Measurements from ENCODE around the gene FLRT1.

Gene FLRT1

DNA sequence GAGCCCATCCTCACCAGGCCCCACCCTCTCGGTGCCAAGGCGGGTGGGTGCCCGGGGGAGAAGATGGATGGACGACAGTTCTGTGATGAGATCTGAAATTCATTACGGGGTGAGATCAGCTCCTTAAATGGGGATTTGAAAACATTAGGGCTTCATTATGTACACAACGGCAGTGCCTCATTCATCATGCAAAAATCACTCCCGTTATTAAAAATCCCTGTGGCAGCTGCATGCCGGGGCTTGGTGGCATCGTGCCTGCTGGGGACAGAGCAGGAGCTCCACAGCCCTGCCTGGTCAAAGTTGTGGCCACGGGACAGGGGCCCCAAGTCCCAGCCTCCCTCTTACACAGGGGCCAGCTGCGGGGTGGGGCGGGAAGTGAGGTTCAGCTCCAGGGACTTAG is 29.3 kb upstream of the FLRT1 start:
- no peak overlapping the region for H3K4me3 ChIP-seq (ENCODE audit: low read depth, low read length)

DNA sequence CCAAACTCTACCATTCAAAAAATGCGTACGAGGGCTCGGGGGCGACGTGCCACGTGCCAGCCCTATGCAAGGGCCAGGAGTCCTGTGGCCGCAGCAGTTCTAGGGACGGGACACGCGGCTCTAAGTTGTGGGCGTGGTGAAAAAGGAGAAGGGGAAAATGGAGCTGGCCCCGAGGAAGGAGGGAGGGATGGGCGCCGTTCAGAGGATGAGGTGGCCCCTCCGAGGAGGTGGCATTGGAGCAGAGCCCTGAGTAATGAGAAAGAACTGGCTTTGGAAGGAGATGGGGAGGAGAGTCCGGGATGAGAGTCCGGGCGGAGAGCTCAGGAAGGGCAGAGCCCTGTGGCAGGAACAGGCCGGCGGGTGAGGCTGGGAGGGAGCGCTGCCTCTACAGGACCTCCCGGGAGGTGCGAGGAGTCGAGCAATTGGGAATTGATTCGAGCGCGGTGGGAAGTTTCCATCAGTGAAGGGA is 28.5 kb upstream of the FLRT1 start:
- no peak overlapping the region for H3K4me3 ChIP-seq (ENCODE audit: low read depth, low read length)

- no peak overlapping the region for H3K4me3 ChIP-seq (ENCODE audit: low read depth, low read length)
Observed at GRCh38 chr11:64007629-64008282, 28.0 kb upstream of the FLRT1 start.

DNA sequence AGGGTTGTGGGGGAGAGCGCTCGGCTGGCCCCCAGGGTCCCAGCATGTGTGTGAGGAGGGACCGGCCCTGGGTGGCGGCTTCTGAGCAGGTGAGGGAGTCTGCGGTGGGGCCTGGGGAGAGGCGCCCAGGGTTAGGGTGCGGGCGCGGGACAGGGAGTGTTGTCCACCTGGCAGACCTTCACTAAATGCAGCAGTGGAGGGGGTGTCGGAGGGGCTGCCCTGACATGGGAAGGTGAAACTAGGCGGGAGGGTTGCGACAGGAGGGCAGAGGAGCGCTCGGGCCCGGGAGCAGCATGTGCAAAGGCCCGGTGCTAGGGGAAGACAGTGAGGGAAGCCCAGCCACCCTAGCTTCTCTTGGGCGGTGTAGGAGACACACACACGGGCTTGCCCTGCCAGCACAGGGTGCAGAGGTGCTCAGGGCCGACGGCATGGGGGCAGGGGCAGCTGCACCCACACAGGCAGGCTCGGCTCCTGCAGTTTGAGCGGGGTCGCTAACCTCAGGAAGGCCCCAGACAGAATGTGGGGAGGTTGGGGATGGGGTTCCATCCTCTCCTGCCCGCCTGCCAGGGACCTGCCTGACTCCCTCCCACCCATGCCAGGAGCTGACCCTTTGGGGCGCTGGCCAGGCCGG is 27.3 kb upstream of the FLRT1 start:
- no peak overlapping the region for H3K4me3 ChIP-seq (ENCODE audit: low read depth, low read length)

DNA sequence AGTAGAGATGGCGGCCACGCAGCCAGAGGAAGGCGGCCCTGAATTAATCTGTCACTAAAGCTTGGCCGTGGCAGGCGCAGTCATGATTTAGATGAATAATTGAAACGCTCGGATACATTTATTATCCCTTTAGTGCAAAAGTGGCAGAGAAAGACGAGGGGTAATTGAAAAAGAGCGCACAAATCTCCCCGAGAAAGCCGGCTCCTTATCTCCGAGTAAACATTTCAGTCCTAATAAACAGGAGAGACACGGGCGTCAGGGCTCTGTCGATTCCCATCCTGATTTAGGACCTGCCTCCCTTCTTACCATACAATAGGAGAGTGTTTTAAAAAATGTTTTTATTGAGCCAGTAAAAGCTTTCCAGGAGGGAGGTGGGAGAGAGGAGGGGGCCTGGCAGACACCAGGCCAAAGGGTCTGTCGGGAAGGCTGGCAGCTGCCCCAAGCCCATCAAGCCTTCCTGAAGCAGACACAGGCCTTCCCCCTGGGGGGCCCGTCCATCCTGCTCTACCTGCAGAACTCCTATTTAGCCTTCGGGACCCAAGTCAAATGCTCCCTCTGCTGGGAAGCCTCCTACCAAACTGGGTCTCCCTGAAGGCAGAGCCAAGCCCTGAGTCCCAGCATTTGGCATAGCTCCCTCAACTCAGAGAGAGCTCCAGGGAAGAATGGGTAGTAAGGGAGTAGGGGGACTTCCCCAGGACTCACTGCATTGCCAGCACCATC is 26.7 kb upstream of the FLRT1 start:
- no peak overlapping the region for H3K4me3 ChIP-seq (ENCODE audit: low read depth, low read length)

DNA sequence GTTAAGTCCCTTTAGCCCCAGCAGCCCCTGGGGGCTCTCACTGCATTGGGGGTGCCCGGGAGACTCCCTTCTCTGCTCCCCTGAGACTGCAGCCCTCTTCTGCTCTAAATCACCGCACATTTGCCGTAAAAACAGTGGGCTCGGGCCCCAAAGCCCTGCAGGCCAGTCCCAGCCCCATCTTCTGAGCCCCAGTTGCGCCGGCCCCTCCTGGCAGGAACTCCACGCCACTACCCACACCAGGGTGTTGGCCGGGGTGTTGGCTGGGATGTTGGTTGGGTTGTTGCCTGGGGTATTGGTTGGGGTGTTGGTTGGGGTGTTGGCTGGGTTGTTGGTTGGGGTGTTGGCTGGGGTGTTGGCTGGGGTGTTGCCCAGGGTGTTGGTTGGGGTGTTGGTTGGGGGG is 26.0 kb upstream of the FLRT1 start:
- H3K4me3 ChIP-seq (ENCODE audit: low read depth, low read length) = no peak overlapping the region

DNA sequence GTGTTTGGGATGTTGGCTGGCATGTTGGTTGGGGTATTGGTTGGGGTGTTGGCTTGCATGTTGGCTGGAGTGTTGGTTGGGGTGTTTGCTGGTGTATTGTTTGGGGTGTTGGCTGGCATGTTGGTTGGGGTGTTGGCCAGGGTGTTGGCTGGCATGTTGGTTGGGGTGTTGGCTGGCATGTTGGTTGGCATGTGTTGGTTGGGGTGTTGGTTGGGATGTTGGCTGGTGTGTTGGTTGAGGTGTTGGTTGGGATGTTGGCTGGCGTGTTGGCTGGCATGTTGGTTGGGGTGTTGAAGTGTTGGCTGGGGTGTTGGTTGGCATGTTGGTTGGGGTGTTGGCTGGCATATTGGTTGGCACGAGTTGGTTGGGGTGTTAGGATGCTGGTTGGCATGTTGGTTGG is 24.9 kb upstream of the FLRT1 start:
- no peak overlapping the region for H3K4me3 ChIP-seq (ENCODE audit: low read depth, low read length)

DNA sequence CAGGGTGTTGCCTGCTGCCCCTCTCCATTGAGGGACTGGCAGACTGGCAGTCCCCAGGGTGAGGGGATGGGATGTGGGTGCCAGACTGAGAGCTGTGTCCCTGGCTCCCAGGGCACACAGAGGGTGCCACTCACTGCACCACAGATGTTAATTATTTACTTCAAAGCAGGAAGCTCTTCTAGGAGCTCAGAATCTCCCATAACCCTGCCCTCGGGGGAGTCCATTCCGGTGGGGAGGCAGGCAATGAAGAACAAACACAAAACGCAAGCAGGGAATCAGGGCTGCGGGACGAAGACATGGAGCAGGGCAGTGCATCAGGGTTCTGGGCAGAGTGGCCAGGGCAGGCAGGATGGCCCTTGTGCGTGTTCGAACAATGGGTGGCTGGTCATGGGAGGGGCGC is 24.4 kb upstream of the FLRT1 start:
- H3K4me3 ChIP-seq (ENCODE audit: low read depth, low read length) = no peak overlapping the region

DNA sequence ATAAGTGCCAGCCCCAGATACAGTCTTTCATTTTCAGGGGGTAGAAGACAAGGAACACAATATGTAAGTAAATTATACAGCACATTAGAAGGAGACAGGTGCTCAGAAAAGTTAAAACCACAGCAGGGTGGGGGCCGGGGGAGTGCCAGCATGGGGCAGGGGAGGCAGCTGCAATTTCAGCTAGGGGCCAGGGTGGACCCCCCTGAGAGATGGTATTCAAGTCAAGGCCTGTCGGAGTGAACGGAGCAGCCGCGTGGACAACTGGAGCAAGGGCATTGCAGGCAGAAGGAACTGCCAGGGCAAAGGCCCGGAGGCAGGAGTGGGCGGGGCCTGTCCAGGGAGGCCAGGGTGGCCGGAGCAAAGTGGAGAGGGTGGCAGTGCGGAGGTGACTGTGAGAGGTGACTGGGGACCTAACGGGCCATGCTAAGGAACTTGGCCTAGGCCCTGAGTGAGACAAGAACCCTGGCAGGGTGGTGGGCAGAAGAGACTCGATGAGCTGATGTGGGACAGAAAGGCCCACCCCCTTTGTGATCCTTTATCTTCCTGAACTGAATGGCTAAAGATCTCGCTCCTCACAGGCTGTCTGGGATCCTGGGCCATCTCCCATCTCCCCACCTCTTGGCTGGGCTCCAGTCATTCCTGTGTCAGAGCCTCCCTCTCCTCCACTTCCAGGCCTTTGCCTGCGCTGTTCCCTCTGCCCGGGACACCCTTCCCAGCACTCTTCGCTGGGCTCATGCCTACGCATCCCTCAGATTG is 22.4 kb upstream of the FLRT1 start:
- no peak overlapping the region for H3K4me3 ChIP-seq (ENCODE audit: low read depth, low read length)

- H3K4me3 ChIP-seq (ENCODE audit: low read depth, low read length) = no peak overlapping the region
Observed at GRCh38 chr11:64014356-64014755, 21.4 kb upstream of the FLRT1 start.

GRCh38 chr11:64015510-64015909 is 20.2 kb upstream of the FLRT1 start:
- H3K4me3 ChIP-seq (ENCODE audit: low read depth, low read length) = no peak overlapping the region

DNA sequence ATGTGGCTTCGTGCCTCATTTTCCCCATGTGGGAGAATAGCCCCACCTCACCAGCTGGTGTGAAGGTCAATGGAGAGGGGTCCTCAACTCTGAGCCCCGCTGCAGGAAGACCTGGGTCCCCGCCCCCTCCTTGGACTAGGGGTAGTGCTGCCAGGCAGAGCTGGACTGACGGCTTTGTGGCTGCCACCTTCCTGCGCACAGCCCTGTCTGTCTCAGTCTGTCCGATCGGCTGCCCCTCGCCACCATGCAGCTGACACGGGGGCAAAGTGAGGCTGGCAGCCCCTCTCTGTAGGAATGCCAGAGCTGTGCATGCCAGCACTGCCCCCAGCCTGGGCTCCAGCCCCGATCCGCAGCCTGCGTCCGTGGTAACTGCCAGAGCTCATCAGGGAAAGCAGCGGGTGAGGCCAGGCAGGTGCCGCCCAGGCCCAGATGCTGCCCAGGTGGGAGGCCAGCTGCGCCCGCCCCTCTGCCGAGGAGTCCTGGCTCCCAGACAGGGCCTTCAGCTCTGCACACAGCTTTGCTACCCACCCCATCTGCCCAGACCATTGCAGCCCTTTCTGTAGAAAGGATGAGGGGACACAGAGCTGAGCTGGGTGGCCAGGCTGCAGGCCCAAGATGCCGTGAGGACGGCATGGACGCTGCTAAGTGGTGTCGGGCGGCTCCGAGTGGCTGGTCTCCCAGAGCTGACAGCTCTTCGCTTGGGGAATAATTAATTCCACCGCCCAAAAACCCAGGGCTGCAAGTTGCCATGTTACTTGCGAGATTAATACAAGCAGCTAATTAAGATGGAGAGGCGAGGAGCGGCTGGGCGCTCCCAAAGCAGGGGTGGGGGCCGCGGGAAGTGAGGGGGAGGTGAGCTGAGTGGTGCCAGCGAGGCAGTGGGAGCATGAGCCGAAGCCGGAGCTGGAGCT is 19.5 kb upstream of the FLRT1 start:
- no peak overlapping the region for H3K4me3 ChIP-seq (ENCODE audit: low read depth, low read length)

- no peak overlapping the region for H3K4me3 ChIP-seq (ENCODE audit: low read depth, low read length)
Observed at GRCh38 chr11:64017945-64018224, 17.8 kb upstream of the FLRT1 start.

DNA sequence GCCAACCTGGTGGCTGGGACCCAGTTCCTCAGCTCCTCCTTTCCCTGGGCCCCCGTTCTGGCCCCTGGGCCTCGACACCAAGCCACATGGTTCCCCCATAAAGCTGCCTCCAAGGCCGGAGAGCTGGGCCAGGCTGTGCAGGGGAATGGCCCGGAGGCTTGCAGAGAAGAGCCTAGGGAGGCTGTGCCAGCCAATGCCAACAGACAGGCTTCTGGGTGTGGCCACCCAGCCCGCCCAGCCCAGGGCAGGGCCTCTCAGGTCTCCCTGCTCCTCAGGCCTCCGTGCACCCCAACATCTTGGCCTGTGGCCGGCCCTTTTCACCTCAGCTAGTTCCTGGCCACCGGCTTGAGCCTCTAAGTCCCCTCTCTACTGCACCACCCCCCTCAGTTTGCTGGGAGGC is 17.4 kb upstream of the FLRT1 start:
- H3K4me3 ChIP-seq (ENCODE audit: low read depth, low read length) = no peak overlapping the region

GRCh38 chr11:64019106-64020037 is 16.4 kb upstream of the FLRT1 start:
- no peak overlapping the region for H3K4me3 ChIP-seq (ENCODE audit: low read depth, low read length)

DNA sequence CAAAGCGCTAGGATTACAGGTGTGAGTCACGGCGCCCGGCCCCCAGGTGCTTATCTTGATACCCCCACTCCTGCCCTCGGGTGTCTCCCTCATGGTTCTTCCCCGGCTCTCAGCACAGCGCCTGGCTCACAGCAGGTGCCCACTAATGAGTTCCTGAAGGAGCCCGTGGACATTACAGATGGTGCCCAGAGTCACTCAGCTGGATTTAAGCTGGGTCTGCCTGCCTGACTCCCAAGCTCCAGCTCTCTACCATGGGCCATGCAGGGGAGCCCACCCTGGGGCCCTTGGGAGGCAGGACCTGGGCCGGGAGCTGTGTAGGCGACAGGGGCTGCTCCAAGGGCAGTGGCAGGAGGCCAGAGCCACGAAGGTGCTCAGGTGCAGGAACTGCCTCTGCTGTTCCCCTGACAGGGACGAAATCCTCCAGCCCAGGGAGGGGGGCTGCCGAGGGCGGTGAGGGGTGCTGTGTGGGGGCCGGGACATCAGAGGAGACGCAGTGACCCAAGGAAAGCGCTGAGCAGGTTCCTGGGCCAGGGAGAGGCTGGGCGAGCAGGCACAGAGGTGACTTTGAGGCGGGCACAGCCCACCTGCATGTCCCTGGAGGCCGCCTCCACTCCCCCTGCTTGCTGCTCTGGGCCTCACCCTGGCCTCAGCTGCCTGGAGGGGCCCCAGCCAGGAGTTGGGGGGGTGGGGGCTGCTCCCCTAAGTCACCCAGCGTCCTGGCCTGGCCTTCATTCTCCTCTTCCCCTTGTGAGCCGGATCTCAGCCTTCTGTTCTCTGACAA is 14.6 kb upstream of the FLRT1 start:
- H3K4me3 ChIP-seq (ENCODE audit: low read depth, low read length) = no peak overlapping the region

- H3K4me3 ChIP-seq (ENCODE audit: low read depth, low read length) = no peak overlapping the region
Observed at GRCh38 chr11:64021757-64022093, 14.0 kb upstream of the FLRT1 start.

DNA sequence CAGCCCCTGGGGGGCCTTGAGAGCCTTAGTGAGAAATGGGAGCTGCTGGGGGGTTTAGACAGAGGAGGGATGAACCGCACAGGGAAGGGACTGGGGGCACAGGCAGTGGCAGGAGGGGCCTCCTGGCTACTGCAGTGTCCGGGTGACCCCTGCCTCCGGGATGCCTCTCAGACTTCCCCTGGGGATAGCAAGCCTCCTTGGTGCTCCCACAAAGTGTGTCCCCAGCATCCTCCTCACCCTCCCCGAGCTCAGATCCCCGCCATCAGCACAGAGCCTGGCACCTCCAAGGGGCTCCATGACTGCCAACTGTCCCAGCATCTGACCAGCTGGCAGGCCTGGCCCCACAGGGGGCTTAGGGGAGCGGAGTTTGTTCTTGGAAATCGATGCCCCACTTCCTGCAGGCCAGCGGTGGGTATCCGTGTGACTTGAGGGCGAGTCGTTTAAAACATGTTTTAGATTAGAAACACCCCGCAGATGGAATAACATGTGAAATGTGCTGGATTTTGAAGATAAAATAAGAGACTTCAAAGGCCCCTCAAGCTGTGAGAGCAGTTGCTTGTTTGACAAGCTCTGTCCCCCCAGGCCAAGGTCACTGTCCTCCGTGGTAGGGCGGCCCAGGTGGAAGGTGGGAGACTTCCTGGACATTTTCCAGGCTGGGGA is 13.5 kb upstream of the FLRT1 start:
- H3K4me3 ChIP-seq (ENCODE audit: low read depth, low read length) = no peak overlapping the region
